Peyer's patch (tissue), 4 donors: ENCODE results near the gene KLHL17.

ENCODE experiments used
- POLR2A ChIP-seq, 2 donors: fragments of 450-650 bp; IDR thresholded peaks; one replicate each; pipeline ENCODE4 v1.5.1; 2017; ENCODE audit warnings: antibody characterized with exemption in 2 of 2, mild to moderate bottlenecking in 2 of 2, moderate library complexity in 2 of 2
- TF ChIP-seq, protein P1 (sequence below), 6 experiments: fragments of 450-650 bp in 4 of 6; fragments of 200-600 bp in 2 of 6; sonication (generic) in 1 of 6; IDR thresholded peaks; one replicate each; pipeline ENCODE4 v1.5.1; 2017 to 2019; ENCODE audit warnings: antibody characterized with exemption in 6 of 6, mild to moderate bottlenecking in 3 of 6, moderate library complexity in 1 of 6

DNA sequence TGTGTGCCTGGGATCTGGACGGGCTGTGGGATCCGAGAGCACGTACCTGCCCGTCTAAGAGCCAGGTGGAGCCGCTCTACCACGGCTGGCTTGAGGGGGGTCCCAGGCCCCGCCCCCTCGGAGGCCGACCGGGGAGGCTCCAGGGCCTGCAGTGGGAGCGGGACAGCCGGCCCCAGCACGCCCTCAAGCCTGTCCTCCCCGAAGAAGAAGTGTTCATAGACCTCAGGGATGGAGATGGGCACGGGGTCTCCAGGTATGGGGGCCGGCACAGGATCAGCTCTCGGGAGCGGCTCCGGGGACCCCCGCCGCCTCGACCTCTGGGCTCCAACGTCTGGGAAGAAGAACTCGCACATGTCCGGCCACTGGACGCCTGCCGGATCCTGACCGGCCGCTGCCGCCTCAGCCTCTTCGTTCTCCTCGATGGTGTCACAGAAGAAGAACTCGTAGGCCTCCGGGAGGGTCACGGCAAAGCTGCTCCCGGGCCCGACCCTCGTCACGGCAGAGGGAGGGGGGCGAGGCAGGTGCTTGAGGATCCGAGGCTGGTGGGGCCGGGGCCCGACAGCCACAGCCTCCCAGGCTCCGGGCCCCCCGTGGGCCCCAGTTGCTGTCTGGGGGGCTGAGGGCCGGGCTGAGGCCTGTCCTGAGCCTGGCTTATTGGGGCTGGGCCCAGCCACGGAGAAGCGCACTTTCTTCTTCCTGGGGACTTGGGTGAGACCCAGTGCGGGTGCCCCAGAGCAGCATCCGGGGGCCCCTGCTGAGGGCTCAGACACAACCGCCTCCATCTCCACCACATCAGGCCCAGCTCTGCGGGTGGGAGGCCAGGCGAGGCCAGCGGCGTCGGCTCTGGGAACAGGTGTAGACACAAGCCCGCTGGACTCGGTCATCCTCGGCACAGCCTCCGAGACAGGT is 18.7 kb downstream of the KLHL17 start:
- TF ChIP-seq, protein P1, sequence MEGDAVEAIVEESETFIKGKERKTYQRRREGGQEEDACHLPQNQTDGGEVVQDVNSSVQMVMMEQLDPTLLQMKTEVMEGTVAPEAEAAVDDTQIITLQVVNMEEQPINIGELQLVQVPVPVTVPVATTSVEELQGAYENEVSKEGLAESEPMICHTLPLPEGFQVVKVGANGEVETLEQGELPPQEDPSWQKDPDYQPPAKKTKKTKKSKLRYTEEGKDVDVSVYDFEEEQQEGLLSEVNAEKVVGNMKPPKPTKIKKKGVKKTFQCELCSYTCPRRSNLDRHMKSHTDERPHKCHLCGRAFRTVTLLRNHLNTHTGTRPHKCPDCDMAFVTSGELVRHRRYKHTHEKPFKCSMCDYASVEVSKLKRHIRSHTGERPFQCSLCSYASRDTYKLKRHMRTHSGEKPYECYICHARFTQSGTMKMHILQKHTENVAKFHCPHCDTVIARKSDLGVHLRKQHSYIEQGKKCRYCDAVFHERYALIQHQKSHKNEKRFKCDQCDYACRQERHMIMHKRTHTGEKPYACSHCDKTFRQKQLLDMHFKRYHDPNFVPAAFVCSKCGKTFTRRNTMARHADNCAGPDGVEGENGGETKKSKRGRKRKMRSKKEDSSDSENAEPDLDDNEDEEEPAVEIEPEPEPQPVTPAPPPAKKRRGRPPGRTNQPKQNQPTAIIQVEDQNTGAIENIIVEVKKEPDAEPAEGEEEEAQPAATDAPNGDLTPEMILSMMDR (IDR thresholded peaks at IDR 0.05) = no peak
- TF ChIP-seq POLR2A (IDR thresholded peaks at IDR 0.05) = no peak
